Transverse colon (tissue), 4 donors: ENCODE data around the gene TCTN2. TPM values are rescaled to one million over a fixed set of nuclear protein-coding genes. Genes with fewer than 3 reads are reported as not detected.

Source experiments
- DNase-seq: peaks from one replicate; pipeline ENCODE4 v3.0.0-alpha.2; 2019
- H3K27ac ChIP-seq, 4 donors: fragments of 200-600 bp; sonication (generic); 2 replicates each; pipeline ENCODE4 v1.5.1; 2016 to 2018; ENCODE audit warnings: inconsistent platforms in 4 of 4
- H3K27me3 ChIP-seq: fragments of 200-600 bp; sonication (generic); 2 replicates; pipeline ENCODE4 v1.5.1; 2017; ENCODE audit warnings: inconsistent platforms
- H3K36me3 ChIP-seq, 4 donors: fragments of 200-600 bp; sonication (generic); 2 replicates each; pipeline ENCODE4 v1.5.1; 2017 to 2019; ENCODE audit warnings: inconsistent platforms in 4 of 4
- H3K4me1 ChIP-seq, 4 donors: fragments of 200-600 bp; sonication (generic); 2 replicates each; pipeline ENCODE4 v1.5.1; 2017 to 2020; ENCODE audit warnings: inconsistent platforms in 4 of 4
- H3K4me3 ChIP-seq, 4 donors: fragments of 200-600 bp; sonication (generic); 1 replicate in 1 of 4; 2 replicates in 3 of 4; pipeline versions ENCODE4 v1.5.1 to v1.6.1; 2017 to 2019; ENCODE audit warnings: inconsistent platforms in 4 of 4
- H3K9me3 ChIP-seq, 2 donors: fragments of 200-600 bp; sonication (generic); 2 replicates each; pipeline ENCODE4 v1.5.1; 2017 to 2019; ENCODE audit warnings: inconsistent platforms in 2 of 2
- CTCF ChIP-seq, 5 experiments: fragments of 200-600 bp in 3 of 5; fragments of 450-650 bp in 2 of 5; sonication (generic) in 3 of 5; IDR thresholded peaks; 1 replicate in 2 of 5; 2 replicates in 3 of 5; pipeline ENCODE4 v1.5.1; 2016 to 2017; ENCODE audit warnings: antibody characterized with exemption in 5 of 5, inconsistent platforms in 3 of 5, mild to moderate bottlenecking in 2 of 5, moderate library complexity in 1 of 5
- EP300 ChIP-seq: sonication (generic); formaldehyde crosslinking; IDR thresholded peaks from one replicate; pipeline ENCODE4 v1.6.1; 2017; ENCODE audit warnings: antibody characterized with exemption, low read depth
- POLR2A ChIP-seq: fragments of 450-650 bp; IDR thresholded peaks from one replicate; pipeline ENCODE4 v1.6.1; 2016; ENCODE audit warnings: antibody characterized with exemption, mild to moderate bottlenecking, moderate library complexity
- POLR2AphosphoS5 ChIP-seq, 3 donors: sonication (generic); formaldehyde crosslinking; IDR thresholded peaks; one replicate each; pipeline ENCODE4 v1.6.1; 2016; ENCODE audit warnings: antibody characterized with exemption in 3 of 3
- WGBS, 2 donors: methylation state at CpG; one replicate each; pipeline ENCODE4 v1.1.5; 2018; ENCODE audit warnings: low coverage in 1 of 2; 5-methylcytosine and 5-hydroxymethylcytosine counted together
- in situ Hi-C, 4 donors: fragments of 200-750 bp; cut with MboI; loops; one replicate each; pipeline versions ENCODE4 v1.15.0 to v1.15.1; 2017; ENCODE audit warnings: low sequenced_read_pairs in 3 of 4, low pct_ligation_motif_present in 1 of 4, low pct_unique_long_range_greater_than_20kb in 1 of 4
- intact Hi-C: fragments of 100-400 bp; cut with DNase I; formaldehyde crosslinking; loops from one replicate; pipeline ENCODE4 v1.15.1; 2023; ENCODE audit warnings: low total_unique reads
- total RNA-seq, 4 donors: library from RNA; depleted of rRNA; stranded (reverse); fragments of >200 nt; gene quantifications; one replicate each; pipeline ENCODE4 v1.1.0, GENCODE V29; 2016

Gene TCTN2
- total RNA-seq, 4 donors from 2014 or later, result 1.00 to 6.3 (median 5.1) TPM

GRCh38 chr12:123657211-123657610 lies 13.7 kb upstream of the TCTN2 start:
- in situ Hi-C loops, result no loop called here
- Histone ChIP-seq H3K27ac (no peak overlapping the region), H3K27me3 (no peaks in the 10 kb centered on the region), H3K4me1 (no peaks in the 10 kb centered on the region), H3K36me3 (peaks cover 0 to 15% (median 2%) of the 10 kb centered on the region in 4 donors), H3K9me3 (no peaks in the 10 kb centered on the region), H3K4me3 (no peak overlapping the region)
- WGBS, 2 donors, result 87 to 94% methylated on average over 6 to 9 of the region's 9 CpGs
- intact Hi-C loops, result no loop called here
- TF ChIP-seq EP300 (no peak), CTCF (IDR thresholded peaks at IDR 0.05) (no peak), POLR2AphosphoS5 (IDR thresholded peaks at IDR 0.05) (no peak), POLR2A (no peak)
- DNase-seq, result no peak

GRCh38 chr12:123659996-123660727 lies 10.8 kb upstream of the TCTN2 start:
- Histone ChIP-seq H3K4me3 (no peak overlapping the region), H3K27me3 (no peaks in the 10 kb centered on the region), H3K9me3 (no peaks in the 10 kb centered on the region), H3K4me1 (no peaks in the 10 kb centered on the region), H3K27ac (peak overlapping the region in 2 of 4 donors; percentile 6 to 31), H3K36me3 (peaks cover 0 to 11% (median 2%) of the 10 kb centered on the region in 4 donors)
- in situ Hi-C loops, result no loop called here
- intact Hi-C loops, result no loop called here
- TF ChIP-seq POLR2A (no peak), POLR2AphosphoS5 (IDR thresholded peaks at IDR 0.05) (no peak), EP300 (no peak), CTCF (IDR thresholded peaks at IDR 0.05) (no peak)
- no peak for DNase-seq
- 68 to 71% methylated on average over 2 to 5 of the region's 5 CpGs for WGBS, 2 donors

- in situ Hi-C loops (no loop called here), intact Hi-C loops (no loop called here)
- H3K27me3 ChIP-seq, result no peaks in the 10 kb centered on the region
- no peak for DNase-seq
- no peak overlapping the region for H3K4me3 ChIP-seq
- no peaks in the 10 kb centered on the region for H3K9me3 ChIP-seq
- no peak overlapping the region for H3K27ac ChIP-seq
- no peaks in the 10 kb centered on the region for H3K36me3 ChIP-seq
- WGBS, 2 donors, result 80 to 100% methylated on average over 1 to 8 of the region's 8 CpGs
- H3K4me1 ChIP-seq, result peaks cover 0 to 15% (median 11%) of the 10 kb centered on the region in 4 donors
- TF ChIP-seq CTCF (IDR thresholded peaks at IDR 0.05), result no peak
- no peak for TF ChIP-seq POLR2A
- TF ChIP-seq POLR2AphosphoS5 (IDR thresholded peaks at IDR 0.05), result no peak
- no peak for TF ChIP-seq EP300
Measured at GRCh38 chr12:123667771-123668170, 3.1 kb upstream of the TCTN2 start.

- TF ChIP-seq EP300 (no peak), POLR2AphosphoS5 (IDR thresholded peaks at IDR 0.05) (no peak), CTCF (IDR thresholded peaks at IDR 0.05) (no peak), POLR2A (no peak)
Measured at GRCh38 chr12:123671876-123672275, 963 bp downstream of the TCTN2 start.

More at GRCh38 chr12:123671876-123672275, 963 bp downstream of the TCTN2 start:
- peaks cover 0 to 16% (median 0%) of the 10 kb centered on the region in 4 donors for H3K36me3 ChIP-seq
- peak overlapping the region in 3 of 4 donors; percentile 66 to 84 (median 83) for H3K4me3 ChIP-seq
- intact Hi-C loops, result no loop called here
- no peaks in the 10 kb centered on the region for H3K9me3 ChIP-seq
- 62% methylated on average over 6 of the region's 6 CpGs; no CpG with 5 or more reads in 1 of the 2 donors for WGBS, 2 donors
- H3K27ac ChIP-seq, result no peak overlapping the region
- peaks cover 0 to 15% (median 11%) of the 10 kb centered on the region in 4 donors for H3K4me1 ChIP-seq
- in situ Hi-C loops, result no loop called here
- no peaks in the 10 kb centered on the region for H3K27me3 ChIP-seq
- no peak for DNase-seq
